SU-DHL-6 (cell line): Measurements from ENCODE around the gene MUC5B.

Source experiments
- H2AFZ ChIP-seq: fragments of 200-600 bp; sonication (generic); 2 replicates; pipeline ENCODE4 v1.6.1; 2014; ENCODE audit warnings: low read depth, mild to moderate bottlenecking, moderate library complexity, mixed read lengths, antibody characterized with exemption, low read length; ENCODE audit not compliant: severe bottlenecking
- H3F3A ChIP-seq: fragments of 200-600 bp; shearing (Covaris generic); 2 replicates; pipeline ENCODE4 v1.6.0; 2016; ENCODE audit warnings: antibody characterized with exemption, mild to moderate bottlenecking; ENCODE audit not compliant: insufficient read depth
- H3K27ac ChIP-seq: fragments of 200-600 bp; sonication (generic); 2 replicates; pipeline ENCODE4 v1.5.1; 2016; ENCODE audit warnings: low read depth, mild to moderate bottlenecking, low read length, moderate library complexity, mixed read lengths
- H3K27me3 ChIP-seq: fragments of 200-600 bp; sonication (generic), shearing (Covaris generic); 2 replicates; pipeline ENCODE4 v1.6.0; 2014; ENCODE audit warnings: mild to moderate bottlenecking, low read length
- H3K36me3 ChIP-seq: fragments of 200-600 bp; sonication (generic); 2 replicates; pipeline ENCODE4 v1.6.1; 2014; ENCODE audit warnings: mild to moderate bottlenecking, low read length, mixed read lengths
- H3K4me2 ChIP-seq: fragments of 300-600, 200-600 bp; shearing (Covaris generic), sonication (generic); 2 replicates; pipeline ENCODE4 v1.6.0; 2014; ENCODE audit warnings: low read length, low read depth, mild to moderate bottlenecking; ENCODE audit not compliant: poor library complexity, severe bottlenecking
- H3K4me3 ChIP-seq: fragments of 200-600 bp; sonication (generic); 2 replicates; pipeline ENCODE4 v1.5.1; 2014; ENCODE audit warnings: antibody characterized with exemption, low read length, mild to moderate bottlenecking, mixed read lengths; ENCODE audit not compliant: insufficient read depth, poor library complexity, severe bottlenecking
- H3K79me2 ChIP-seq: fragments of 200-600 bp; sonication (generic); 2 replicates; pipeline ENCODE4 v1.6.1; 2014; ENCODE audit warnings: mild to moderate bottlenecking, low read length, moderate library complexity; ENCODE audit not compliant: insufficient read depth
- H3K9ac ChIP-seq: fragments of 200-600 bp; sonication (generic); 2 replicates; pipeline ENCODE4 v1.7.0; 2014; ENCODE audit warnings: mild to moderate bottlenecking, low read length
- H3K9me2 ChIP-seq: fragments of 200-600 bp; sonication (generic); replicated peaks from 2 replicates; pipeline ENCODE4 v1.6.1; 2014; ENCODE audit warnings: low read length; ENCODE audit not compliant: insufficient read depth
- H3K9me3 ChIP-seq: fragments of 200-600 bp; sonication (generic); 2 replicates; pipeline ENCODE4 v1.6.1; 2014; ENCODE audit warnings: low read length, mixed read lengths; ENCODE audit not compliant: insufficient read depth
- H4K20me1 ChIP-seq: fragments of 200-600 bp; sonication (generic); 2 replicates; pipeline ENCODE4 v1.6.1; 2014; ENCODE audit warnings: low read depth, mild to moderate bottlenecking, antibody characterized with exemption, low read length, moderate library complexity, mixed read lengths
- EZH2phosphoT487 ChIP-seq: fragments of 200-600 bp; sonication (generic), shearing (Covaris generic); conservative IDR thresholded peaks from 2 replicates; pipeline ENCODE4 v1.6.1; 2018; ENCODE audit warnings: mild to moderate bottlenecking, antibody characterized with exemption, low read length, moderate library complexity, mixed read lengths
- TF ChIP-seq, protein P1 (sequence below): fragments of 200-600 bp; sonication (generic); IDR thresholded peaks from one replicate; pipeline ENCODE4 v1.5.1; 2017; ENCODE audit warnings: antibody characterized with exemption, mild to moderate bottlenecking, low read length, moderate library complexity; ENCODE audit not compliant: insufficient read depth, poor library complexity, severe bottlenecking

The MUC5B gene

DNA sequence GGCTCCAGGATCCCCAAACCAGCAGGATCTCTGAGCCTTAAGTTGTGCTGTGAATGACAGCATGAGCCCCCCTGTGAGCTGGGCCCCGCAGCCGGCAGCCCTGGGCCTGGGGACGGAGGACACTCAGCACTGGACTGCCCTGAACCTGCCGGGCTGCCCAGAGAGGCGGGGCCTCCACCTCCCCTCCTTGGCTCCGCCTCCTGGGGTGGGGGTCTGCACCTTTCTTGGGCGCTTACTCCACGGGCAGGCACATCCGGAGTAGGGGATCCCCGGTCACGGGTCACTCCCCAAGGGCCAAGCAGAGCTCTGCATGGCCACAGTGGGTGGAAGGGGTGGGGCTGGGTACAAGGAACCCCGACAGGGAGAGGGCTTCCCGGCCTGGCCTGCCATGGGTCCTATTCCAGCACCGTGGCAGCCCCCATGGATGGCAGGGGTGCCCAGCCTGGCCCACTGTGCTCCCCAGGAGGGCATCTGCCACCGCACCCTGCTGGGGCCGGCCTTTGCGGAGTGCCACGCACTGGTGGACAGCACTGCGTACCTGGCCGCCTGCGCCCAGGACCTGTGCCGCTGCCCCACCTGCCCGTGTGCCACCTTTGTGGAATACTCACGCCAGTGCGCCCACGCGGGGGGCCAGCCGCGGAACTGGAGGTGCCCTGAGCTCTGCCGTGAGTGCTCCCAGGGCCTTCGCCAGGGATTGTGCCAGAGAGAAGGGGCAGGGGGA is 5.4 kb downstream of the MUC5B start:
- Histone ChIP-seq H3K36me3 (no peaks in the 10 kb centered on the region), H3F3A (no peaks in the 10 kb centered on the region), H3K9me2 (no peaks in the 10 kb centered on the region), H3K27me3 (no peaks in the 10 kb centered on the region), H3K9ac (no peak overlapping the region), H3K4me2 (no peak overlapping the region), H2AFZ (no peak overlapping the region), H3K4me3 (no peak overlapping the region), H3K27ac (no peak overlapping the region), H3K9me3 (no peaks in the 10 kb centered on the region), H3K79me2 (no peaks in the 10 kb centered on the region), H4K20me1 (no peaks in the 10 kb centered on the region)
- TF ChIP-seq, protein P1, sequence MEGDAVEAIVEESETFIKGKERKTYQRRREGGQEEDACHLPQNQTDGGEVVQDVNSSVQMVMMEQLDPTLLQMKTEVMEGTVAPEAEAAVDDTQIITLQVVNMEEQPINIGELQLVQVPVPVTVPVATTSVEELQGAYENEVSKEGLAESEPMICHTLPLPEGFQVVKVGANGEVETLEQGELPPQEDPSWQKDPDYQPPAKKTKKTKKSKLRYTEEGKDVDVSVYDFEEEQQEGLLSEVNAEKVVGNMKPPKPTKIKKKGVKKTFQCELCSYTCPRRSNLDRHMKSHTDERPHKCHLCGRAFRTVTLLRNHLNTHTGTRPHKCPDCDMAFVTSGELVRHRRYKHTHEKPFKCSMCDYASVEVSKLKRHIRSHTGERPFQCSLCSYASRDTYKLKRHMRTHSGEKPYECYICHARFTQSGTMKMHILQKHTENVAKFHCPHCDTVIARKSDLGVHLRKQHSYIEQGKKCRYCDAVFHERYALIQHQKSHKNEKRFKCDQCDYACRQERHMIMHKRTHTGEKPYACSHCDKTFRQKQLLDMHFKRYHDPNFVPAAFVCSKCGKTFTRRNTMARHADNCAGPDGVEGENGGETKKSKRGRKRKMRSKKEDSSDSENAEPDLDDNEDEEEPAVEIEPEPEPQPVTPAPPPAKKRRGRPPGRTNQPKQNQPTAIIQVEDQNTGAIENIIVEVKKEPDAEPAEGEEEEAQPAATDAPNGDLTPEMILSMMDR: no peak
- TF ChIP-seq EZH2phosphoT487: no peak

DNA sequence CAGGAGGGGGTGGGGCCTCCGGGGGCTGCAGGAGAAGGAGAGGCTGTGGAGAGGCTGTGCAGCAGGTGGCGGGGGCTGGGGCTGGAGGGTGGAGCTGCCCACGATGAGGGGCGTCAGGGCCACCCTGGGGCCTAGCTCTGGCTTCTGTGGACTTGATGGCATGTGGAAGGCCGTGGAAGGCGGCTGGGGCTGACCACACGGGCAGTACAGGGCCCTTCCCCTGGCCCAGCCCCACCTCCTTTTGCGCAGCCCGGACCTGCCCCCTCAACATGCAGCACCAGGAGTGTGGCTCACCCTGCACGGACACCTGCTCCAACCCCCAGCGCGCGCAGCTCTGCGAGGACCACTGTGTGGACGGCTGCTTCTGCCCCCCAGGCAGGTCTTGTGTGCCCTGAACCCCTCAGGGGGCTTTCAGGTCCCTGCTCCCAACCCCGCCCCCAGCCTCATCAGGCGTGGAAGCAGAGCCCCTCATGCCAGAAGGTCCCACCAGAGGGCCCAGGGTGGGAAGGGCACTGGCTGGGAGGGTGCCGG is 6.1 kb downstream of the MUC5B start:
- no peak for TF ChIP-seq EZH2phosphoT487
- H2AFZ ChIP-seq: no peak overlapping the region
- H3K27me3 ChIP-seq: no peaks in the 10 kb centered on the region
- H3K9me2 ChIP-seq: no peaks in the 10 kb centered on the region
- no peaks in the 10 kb centered on the region for H4K20me1 ChIP-seq
- no peaks in the 10 kb centered on the region for H3K79me2 ChIP-seq
- H3K4me2 ChIP-seq: no peak overlapping the region
- no peak overlapping the region for H3K4me3 ChIP-seq
- no peaks in the 10 kb centered on the region for H3K9me3 ChIP-seq
- no peak overlapping the region for H3K27ac ChIP-seq
- H3K36me3 ChIP-seq: no peaks in the 10 kb centered on the region
- H3K9ac ChIP-seq: no peak overlapping the region
- no peaks in the 10 kb centered on the region for H3F3A ChIP-seq

DNA sequence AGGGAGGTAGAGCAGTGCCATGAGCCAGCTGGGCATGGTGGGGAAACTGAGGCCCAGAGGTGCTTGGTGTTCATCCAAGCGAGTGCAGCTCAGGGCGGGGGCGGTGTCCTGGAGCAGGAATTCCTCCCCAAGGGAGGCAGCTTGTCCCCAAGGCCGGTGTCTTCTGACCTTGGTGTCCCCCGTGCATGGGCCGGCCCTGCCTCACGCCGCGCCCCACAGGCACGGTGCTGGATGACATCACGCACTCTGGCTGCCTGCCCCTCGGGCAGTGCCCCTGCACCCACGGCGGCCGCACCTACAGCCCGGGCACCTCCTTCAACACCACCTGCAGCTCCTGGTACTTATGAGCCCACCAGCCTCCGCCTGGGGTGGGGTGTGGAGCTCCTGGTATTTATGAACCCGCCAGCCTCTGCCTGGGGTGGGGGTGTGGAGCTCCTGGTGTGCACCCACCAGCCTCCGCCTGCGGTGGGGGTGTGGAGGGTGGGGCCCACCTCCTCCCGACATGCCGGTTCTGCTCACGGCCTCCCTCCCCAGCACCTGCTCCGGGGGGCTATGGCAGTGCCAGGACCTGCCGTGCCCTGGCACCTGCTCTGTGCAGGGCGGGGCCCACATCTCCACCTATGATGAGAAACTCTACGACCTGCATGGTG is 6.7 kb downstream of the MUC5B start:
- H3K36me3 ChIP-seq: no peaks in the 10 kb centered on the region

More for the DNA sequence above, 6.7 kb downstream of the MUC5B start:
- Histone ChIP-seq H3K4me2 (no peak overlapping the region), H2AFZ (no peak overlapping the region), H3K27ac (no peak overlapping the region), H3K27me3 (no peaks in the 10 kb centered on the region), H3K9me2 (no peaks in the 10 kb centered on the region), H3K9ac (no peak overlapping the region), H3K79me2 (no peaks in the 10 kb centered on the region), H3K9me3 (no peaks in the 10 kb centered on the region), H3K4me3 (no peak overlapping the region), H4K20me1 (no peaks in the 10 kb centered on the region), H3F3A (no peaks in the 10 kb centered on the region)
- no peak for TF ChIP-seq EZH2phosphoT487
- TF ChIP-seq, protein P1: no peak
